CD14-positive monocyte (primary cell): Measurements from ENCODE around the gene HSPH1. TPM values are rescaled to one million over a fixed set of nuclear protein-coding genes. Genes with fewer than 3 reads are reported as not detected.

ENCODE experiments used
- DNase-seq, 3 donors: peaks; one replicate each; pipeline ENCODE4 v3.0.0-alpha.2; 2011 to 2022
- H2AFZ ChIP-seq: 2 replicates; pipeline ENCODE4 v1.6.0; 2012; ENCODE audit warnings: mild to moderate bottlenecking, low read depth, low read length, inconsistent platforms; ENCODE audit not compliant: insufficient read depth, poor library complexity, severe bottlenecking
- H3K27ac ChIP-seq, 2 donors: 1 replicate in 1 of 2; 2 replicates in 1 of 2; pipeline ENCODE4 v1.5.1; 2012 to 2013; ENCODE audit warnings: low read length in 2 of 2, control low read depth in 1 of 2, inconsistent platforms in 1 of 2, low read depth in 1 of 2, mild to moderate bottlenecking in 1 of 2
- H3K27me3 ChIP-seq, 2 donors: one replicate each; pipeline versions ENCODE4 v1.6.0 to v1.6.1; 2011 to 2013; ENCODE audit warnings: low read length in 2 of 2; ENCODE audit not compliant: control insufficient read depth in 2 of 2, insufficient read depth in 2 of 2
- H3K36me3 ChIP-seq, 2 donors: replicated peaks in 1 of 2; 1 replicate in 1 of 2; 2 replicates in 1 of 2; pipeline versions ENCODE4 v1.5.1 to v1.6.1; 2012 to 2013; ENCODE audit warnings: low read length in 2 of 2, control low read depth in 1 of 2, inconsistent platforms in 1 of 2, mild to moderate bottlenecking in 1 of 2; ENCODE audit not compliant: insufficient read depth in 2 of 2, control insufficient read depth in 1 of 2
- H3K4me1 ChIP-seq, 2 donors: 1 replicate in 1 of 2; 2 replicates in 1 of 2; pipeline versions ENCODE4 v1.5.1 to v1.6.1; 2012 to 2013; ENCODE audit warnings: low read length in 2 of 2, control low read depth in 1 of 2, inconsistent platforms in 1 of 2, mild to moderate bottlenecking in 1 of 2, moderate library complexity in 1 of 2; ENCODE audit not compliant: insufficient read depth in 2 of 2, control insufficient read depth in 1 of 2
- H3K4me2 ChIP-seq: replicated peaks from 2 replicates; pipeline ENCODE3; 2012; ENCODE audit warnings: low read length, moderate library complexity, mild to moderate bottlenecking; ENCODE audit not compliant: poor library complexity, severe bottlenecking; ENCODE audit errors: extremely low read depth
- H3K4me3 ChIP-seq, 3 experiments: fragments of 200-600 bp in 1 of 3; sonication (generic) in 1 of 3; replicated peaks in 1 of 3; 1 replicate in 2 of 3; 2 replicates in 1 of 3; pipeline ENCODE4 v1.5.1; 2011 to 2013; ENCODE audit warnings: low read length in 3 of 3, mild to moderate bottlenecking in 3 of 3, control low read depth in 2 of 3, low read depth in 2 of 3, inconsistent platforms in 1 of 3, moderate library complexity in 1 of 3
- H3K79me2 ChIP-seq: 2 replicates; pipeline ENCODE4 v1.6.0; 2012; ENCODE audit warnings: mild to moderate bottlenecking, control low read depth, inconsistent platforms, low read length, moderate library complexity; ENCODE audit not compliant: insufficient read depth
- H3K9ac ChIP-seq: 2 replicates; pipeline ENCODE4 v1.6.0; 2017; ENCODE audit warnings: low read length, mild to moderate bottlenecking; ENCODE audit not compliant: insufficient read depth, poor library complexity, severe bottlenecking
- H3K9me3 ChIP-seq, 2 donors: replicated peaks in 1 of 2; 1 replicate in 1 of 2; 2 replicates in 1 of 2; pipeline versions ENCODE4 v1.5.1 to v1.6.1; 2012 to 2013; ENCODE audit warnings: low read length in 2 of 2, control low read depth in 1 of 2; ENCODE audit not compliant: control insufficient read depth in 1 of 2, insufficient read depth in 1 of 2
- H4K20me1 ChIP-seq: 2 replicates; pipeline ENCODE4 v1.6.0; 2012; ENCODE audit warnings: mild to moderate bottlenecking, low read length, control low read depth, moderate library complexity; ENCODE audit not compliant: insufficient read depth
- H3K27ac Mint-ChIP-seq, 7 donors: one replicate each; pipeline ENCODE4 v1.8.0; 2020; ENCODE audit warnings: mild to moderate bottlenecking in 7 of 7, mixed read lengths in 7 of 7, moderate library complexity in 6 of 7, inconsistent platforms in 2 of 7
- H3K27me3 Mint-ChIP-seq, 3 donors: one replicate each; pipeline ENCODE4 v1.8.0; 2021 to 2022; ENCODE audit warnings: low read depth in 3 of 3, mild to moderate bottlenecking in 3 of 3, mixed read lengths in 3 of 3, moderate library complexity in 3 of 3, inconsistent platforms in 1 of 3
- H3K36me3 Mint-ChIP-seq, 2 donors: one replicate each; pipeline ENCODE4 v1.8.0; 2020; ENCODE audit warnings: mixed read lengths in 2 of 2, inconsistent platforms in 1 of 2, mild to moderate bottlenecking in 1 of 2
- H3K4me1 Mint-ChIP-seq: one replicate; pipeline ENCODE4 v1.8.0; 2020; ENCODE audit warnings: mild to moderate bottlenecking, mixed read lengths
- H3K4me3 Mint-ChIP-seq, 2 donors: one replicate each; pipeline ENCODE4 v1.8.0; 2020; ENCODE audit warnings: mild to moderate bottlenecking in 2 of 2, mixed read lengths in 2 of 2, moderate library complexity in 1 of 2
- H3K9me3 Mint-ChIP-seq, 7 donors: one replicate each; pipeline ENCODE4 v1.8.0; 2020 to 2022; ENCODE audit warnings: mixed read lengths in 7 of 7, mild to moderate bottlenecking in 6 of 7, moderate library complexity in 6 of 7, inconsistent platforms in 2 of 7
- CTCF ChIP-seq: fragments of 200-600 bp; IDR thresholded peaks from one replicate; pipeline ENCODE4 v1.8.0; 2022; ENCODE audit warnings: antibody characterized with exemption, mild to moderate bottlenecking
- WGBS: methylation state at CpG from one replicate; pipeline ENCODE4 v1.1.5; 2013; ENCODE audit warnings: missing lambda C conversion rate; ENCODE audit not compliant: insufficient coverage; 5-methylcytosine and 5-hydroxymethylcytosine counted together
- intact Hi-C, 2 donors: fragments of 100-400 bp; cut with micrococcal nuclease; formaldehyde crosslinking; loops; one replicate each; pipeline versions ENCODE4 v1.15.0 to v1.15.1; 2023
- polyA plus RNA-seq, 3 donors: library from polyadenylated mRNA; depleted of rRNA in 1 of 3; unstranded in 2 of 3; stranded (reverse) in 1 of 3; fragments of 300-500 nt in 2 of 3; fragments of >200 nt in 1 of 3; fragmentation: Illumina TruSeq in 2 of 3; gene quantifications; 1 replicate in 2 of 3; 2 replicates in 1 of 3; pipeline ENCODE4 v1.2.3, GENCODE V29; 2012 to 2021

HSPH1 gene
- polyA plus RNA-seq, 3 donors: 7.4 to 11.3 (median 9.1) TPM

GRCh38 chr13:31136724-31137123 lies 25.0 kb downstream of the HSPH1 start:
- no peak for TF ChIP-seq CTCF
- H3K9me3 Mint-ChIP-seq: no peaks in the 10 kb centered on the region
- Histone ChIP-seq H3K4me1 (no peaks in the 10 kb centered on the region), H3K9ac (no peak overlapping the region), H4K20me1 (no peaks in the 10 kb centered on the region), H3K27ac (no peak overlapping the region), H3K79me2 (no peaks in the 10 kb centered on the region), H3K36me3 (peaks cover 54 to 68% of the 10 kb centered on the region in 2 donors), H3K4me2 (no peak overlapping the region), H3K9me3 (no peaks in the 10 kb centered on the region), H2AFZ (no peak overlapping the region), H3K27me3 (no peaks in the 10 kb centered on the region), H3K4me3 (no peak overlapping the region)
- no peak for DNase-seq
- H3K27me3 Mint-ChIP-seq: no peaks in the 10 kb centered on the region
- peaks cover 62 to 69% of the 10 kb centered on the region in 2 donors for H3K36me3 Mint-ChIP-seq
- H3K4me3 Mint-ChIP-seq: no peak overlapping the region
- H3K27ac Mint-ChIP-seq: no peak overlapping the region
- no peaks in the 10 kb centered on the region for H3K4me1 Mint-ChIP-seq
- intact Hi-C loops: no loop called here

- Mint-ChIP-seq H3K27me3 (peaks cover 0 to 5% (median 1%) of the 10 kb centered on the region in 3 donors), H3K27ac (no peak overlapping the region), H3K9me3 (peaks cover 0 to 1% (median 0%) of the 10 kb centered on the region in 7 donors), H3K4me1 (no peaks in the 10 kb centered on the region), H3K36me3 (peaks cover 39 to 44% of the 10 kb centered on the region in 2 donors), H3K4me3 (no peak overlapping the region)
- no peak overlapping the region for H3K4me2 ChIP-seq
- no peak overlapping the region for H3K9ac ChIP-seq
- no peak for TF ChIP-seq CTCF
- no peak overlapping the region for H3K4me3 ChIP-seq
- no peak overlapping the region for H2AFZ ChIP-seq
- DNase-seq: no peak
- no peaks in the 10 kb centered on the region for H3K4me1 ChIP-seq
- intact Hi-C loops: no loop called here
- no peaks in the 10 kb centered on the region for H3K9me3 ChIP-seq
- H3K79me2 ChIP-seq: no peaks in the 10 kb centered on the region
- 94% methylated on average over 2 of the region's 3 CpGs for WGBS
- H3K27ac ChIP-seq: no peak overlapping the region
- H3K27me3 ChIP-seq: no peaks in the 10 kb centered on the region
- peaks cover 30 to 43% of the 10 kb centered on the region in 2 donors for H3K36me3 ChIP-seq
- no peaks in the 10 kb centered on the region for H4K20me1 ChIP-seq
These were observed 27.5 kb downstream of the HSPH1 start for GRCh38 chr13:31134039-31134711.
